ENCODE measurements around the gene COX4I2.
A peak's percentile ranks its signal among the peaks of the same experiment; 100 is the strongest.
"Not testable (repeated sequence)": the region's sequence is repeated elsewhere in the genome, so short reads cannot be mapped to it uniquely, and the experiment has no call there.

Gene COX4I2

DNA sequence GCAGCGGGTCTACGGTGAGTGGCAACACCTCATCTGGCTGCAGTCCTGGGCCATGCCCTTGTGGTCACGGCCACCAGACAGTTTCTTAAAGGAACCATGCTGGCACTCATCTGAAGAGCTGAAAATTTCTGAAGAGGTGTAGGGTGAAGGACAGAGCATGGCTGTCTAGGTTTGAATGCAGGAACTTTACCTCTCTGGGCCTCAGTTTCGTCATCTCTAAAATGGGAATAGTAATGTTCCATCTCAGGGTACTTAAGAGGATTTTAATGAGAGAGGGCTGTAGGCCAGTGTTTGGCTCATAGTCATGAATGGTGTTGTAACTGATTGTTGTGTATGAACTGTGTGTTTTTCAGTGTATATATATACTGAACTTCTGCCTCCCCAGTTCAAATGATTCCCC lies 5.8 kb downstream of the COX4I2 start:
- TF ChIP-seq, protein P1, sequence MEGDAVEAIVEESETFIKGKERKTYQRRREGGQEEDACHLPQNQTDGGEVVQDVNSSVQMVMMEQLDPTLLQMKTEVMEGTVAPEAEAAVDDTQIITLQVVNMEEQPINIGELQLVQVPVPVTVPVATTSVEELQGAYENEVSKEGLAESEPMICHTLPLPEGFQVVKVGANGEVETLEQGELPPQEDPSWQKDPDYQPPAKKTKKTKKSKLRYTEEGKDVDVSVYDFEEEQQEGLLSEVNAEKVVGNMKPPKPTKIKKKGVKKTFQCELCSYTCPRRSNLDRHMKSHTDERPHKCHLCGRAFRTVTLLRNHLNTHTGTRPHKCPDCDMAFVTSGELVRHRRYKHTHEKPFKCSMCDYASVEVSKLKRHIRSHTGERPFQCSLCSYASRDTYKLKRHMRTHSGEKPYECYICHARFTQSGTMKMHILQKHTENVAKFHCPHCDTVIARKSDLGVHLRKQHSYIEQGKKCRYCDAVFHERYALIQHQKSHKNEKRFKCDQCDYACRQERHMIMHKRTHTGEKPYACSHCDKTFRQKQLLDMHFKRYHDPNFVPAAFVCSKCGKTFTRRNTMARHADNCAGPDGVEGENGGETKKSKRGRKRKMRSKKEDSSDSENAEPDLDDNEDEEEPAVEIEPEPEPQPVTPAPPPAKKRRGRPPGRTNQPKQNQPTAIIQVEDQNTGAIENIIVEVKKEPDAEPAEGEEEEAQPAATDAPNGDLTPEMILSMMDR (IDR thresholded peaks at IDR 0.05; ENCODE audit: low read depth, low read length, missing control alignments): no peak
- H3K4me3 ChIP-seq (ENCODE audit: low read depth, low read length): no peak overlapping the region
- DNase-seq (ENCODE audit: low read depth): no peak

DNA sequence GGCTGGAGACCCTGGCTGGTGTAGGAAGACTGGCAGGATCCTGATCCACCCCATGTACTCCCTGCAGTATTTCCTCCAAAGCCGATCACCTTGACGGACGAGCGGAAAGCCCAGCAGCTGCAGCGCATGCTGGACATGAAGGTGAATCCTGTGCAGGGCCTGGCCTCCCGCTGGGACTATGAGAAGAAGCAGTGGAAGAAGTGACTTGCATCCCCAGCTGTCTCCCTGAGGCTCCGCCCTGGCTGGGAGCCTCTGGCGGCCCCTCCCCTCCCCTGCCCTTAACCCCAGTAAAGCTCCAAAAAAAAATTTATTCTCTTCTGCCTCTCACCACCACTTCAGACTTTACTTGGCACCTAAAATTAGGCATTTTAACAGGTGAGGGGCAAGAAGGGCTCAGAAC lies 7.0 kb downstream of the COX4I2 start:
- no peak overlapping the region for H3K4me3 ChIP-seq (ENCODE audit: low read depth, low read length)
- DNase-seq (ENCODE audit: low read depth): no peak
- TF ChIP-seq, protein P1 (IDR thresholded peaks at IDR 0.05; ENCODE audit: low read depth, low read length, missing control alignments): no peak

DNA sequence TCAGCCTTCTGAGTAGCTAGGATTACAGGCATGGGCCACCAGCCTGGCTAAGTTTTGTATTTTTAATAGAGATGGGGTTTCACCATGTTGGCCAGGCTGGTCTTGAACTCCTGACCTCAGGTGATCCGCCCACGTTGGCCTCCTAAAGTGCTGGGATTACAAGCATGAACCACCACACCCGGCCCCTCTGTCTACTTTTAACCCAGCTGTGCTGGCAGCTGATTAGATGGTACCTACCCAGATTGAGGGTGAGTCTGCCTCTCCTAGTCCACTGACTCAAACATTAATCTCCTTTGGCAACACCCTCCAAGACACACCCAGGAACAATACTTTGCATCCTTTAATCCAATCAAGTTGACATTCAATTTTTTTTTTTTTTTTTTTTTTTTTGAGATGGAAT lies 10.4 kb downstream of the COX4I2 start:
- H3K4me3 ChIP-seq (ENCODE audit: low read depth, low read length): not testable (repeated sequence)

DNA sequence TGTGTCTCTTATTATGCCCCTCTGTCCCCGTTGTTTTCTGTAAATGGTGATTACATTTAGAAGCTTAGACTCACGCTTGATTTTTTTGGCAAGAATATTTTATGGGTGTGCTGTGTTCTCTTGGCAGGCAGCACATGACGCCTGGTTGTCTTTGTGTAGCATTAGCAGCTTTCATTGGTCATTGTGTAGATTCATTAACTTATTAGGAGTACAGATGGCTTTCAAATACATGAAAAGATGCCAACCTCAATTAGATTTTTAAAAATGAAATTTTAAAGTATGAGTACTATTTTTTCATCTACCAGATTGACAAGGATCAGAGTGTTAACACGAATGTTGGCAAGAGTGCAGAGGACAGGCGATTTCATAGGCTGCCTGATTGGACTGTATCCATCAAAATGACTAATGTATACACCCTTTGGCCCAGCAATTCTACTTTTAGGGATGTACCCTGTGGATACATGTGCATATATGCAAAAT lies 15.2 kb downstream of the COX4I2 start:
- TF ChIP-seq, protein P1 (IDR thresholded peaks at IDR 0.05; ENCODE audit: low read depth, low read length, missing control alignments): no peak
- H3K4me3 ChIP-seq (ENCODE audit: low read depth, low read length): no peak overlapping the region
- no peak for DNase-seq (ENCODE audit: low read depth)

More for the DNA sequence above, 10.4 kb downstream of the COX4I2 start:
- not testable (repeated sequence) for DNase-seq (ENCODE audit: low read depth)

DNA sequence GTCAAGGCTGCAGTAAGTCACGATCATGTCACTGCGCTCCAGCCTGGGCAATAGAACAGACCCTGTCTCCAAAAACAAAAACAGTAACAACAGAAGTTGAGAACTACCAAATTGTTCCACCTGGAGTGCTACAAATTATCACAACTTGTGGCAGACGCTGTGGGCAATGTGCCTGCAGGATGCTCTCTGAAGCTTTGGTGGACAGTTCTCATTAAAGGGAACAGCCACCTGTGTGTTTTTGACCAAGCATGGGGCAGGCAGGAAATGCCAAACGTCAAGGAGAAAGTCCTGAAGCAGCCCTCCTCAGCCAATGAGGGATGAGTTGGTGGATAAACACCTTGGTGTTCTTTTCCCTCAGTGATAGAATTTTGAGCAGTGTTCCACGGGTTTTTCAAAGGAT lies 15.8 kb downstream of the COX4I2 start:
- TF ChIP-seq, protein P1 (IDR thresholded peaks at IDR 0.05; ENCODE audit: low read depth, low read length, missing control alignments): no peak
- no peak overlapping the region for H3K4me3 ChIP-seq (ENCODE audit: low read depth, low read length)
- DNase-seq (ENCODE audit: low read depth): no peak

DNA sequence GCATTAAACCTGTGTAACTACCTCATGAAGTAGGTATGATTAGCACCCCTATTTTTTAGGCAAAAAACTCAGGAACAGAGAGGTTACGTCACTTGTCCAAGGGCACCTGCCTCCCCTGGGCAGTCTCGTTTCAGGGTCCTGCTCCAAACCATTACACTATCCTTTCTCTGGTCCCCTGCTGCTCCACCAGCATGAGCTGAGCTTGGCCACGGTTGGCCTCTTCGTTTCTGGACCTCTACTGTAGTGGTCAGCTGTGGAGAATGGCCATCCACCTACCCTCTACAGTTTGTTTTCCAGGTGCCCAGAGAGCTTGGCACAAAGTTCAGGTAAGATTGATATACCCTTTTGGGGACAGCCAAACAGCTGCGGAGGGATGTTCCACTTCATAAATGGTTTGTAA lies 16.8 kb downstream of the COX4I2 start:
- H3K4me3 ChIP-seq (ENCODE audit: low read depth, low read length): no peak overlapping the region
- DNase-seq (ENCODE audit: low read depth): no peak
- TF ChIP-seq, protein P1 (IDR thresholded peaks at IDR 0.05; ENCODE audit: low read depth, low read length, missing control alignments): no peak

DNA sequence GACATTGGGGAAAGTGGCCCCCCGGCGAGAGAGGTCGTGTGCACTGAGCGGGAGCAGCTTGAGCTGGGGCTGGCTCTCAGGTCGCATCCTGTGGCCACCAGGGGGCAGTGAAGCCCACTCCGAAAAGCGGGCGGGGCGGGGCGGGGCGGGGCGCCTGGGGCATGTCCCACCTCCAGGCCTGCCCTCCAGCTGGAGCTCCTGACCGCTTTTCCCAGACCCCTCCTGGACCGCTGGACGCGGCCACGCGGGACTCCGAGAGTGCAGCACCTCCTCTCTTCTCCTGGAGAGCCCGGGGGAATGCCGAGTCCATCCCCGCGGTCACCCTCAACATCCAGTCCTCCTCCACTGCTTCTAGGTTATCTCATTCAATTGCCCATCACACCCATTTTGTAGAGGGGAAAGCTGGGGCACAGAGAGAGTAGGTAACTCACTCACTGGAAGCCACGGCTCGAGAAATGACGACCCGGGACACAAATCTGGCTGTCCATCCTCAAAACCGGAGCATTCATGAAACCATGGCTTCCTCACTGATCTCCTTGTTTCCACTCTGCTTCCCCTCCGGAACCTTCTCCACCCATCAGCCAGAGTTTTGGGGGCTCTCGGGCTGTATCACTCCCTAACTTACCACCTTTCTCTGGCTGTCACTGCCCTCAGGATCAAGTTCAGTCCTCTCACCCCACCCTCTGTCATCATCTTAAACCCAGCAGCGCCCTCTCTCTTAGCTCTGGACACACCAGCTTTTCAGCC lies 24.1 kb downstream of the COX4I2 start:
- TF ChIP-seq, protein P1 (IDR thresholded peaks at IDR 0.05; ENCODE audit: low read depth, low read length, missing control alignments): peak; percentile 69
- DNase-seq (ENCODE audit: low read depth): no peak
- peak overlapping the region; percentile 51 for H3K4me3 ChIP-seq (ENCODE audit: low read depth, low read length)
